NCI-H69 (cell line): ENCODE results near the gene MFSD12.
"Not testable (repeated sequence)": the region's sequence is repeated elsewhere in the genome, so short reads cannot be mapped to it uniquely, and the experiment has no call there.

ENCODE experiments used
- DNase-seq: peaks from one replicate; lab custom pipeline; 2025; lab: John Stamatoyannopoulos, UW

MFSD12 gene

DNA sequence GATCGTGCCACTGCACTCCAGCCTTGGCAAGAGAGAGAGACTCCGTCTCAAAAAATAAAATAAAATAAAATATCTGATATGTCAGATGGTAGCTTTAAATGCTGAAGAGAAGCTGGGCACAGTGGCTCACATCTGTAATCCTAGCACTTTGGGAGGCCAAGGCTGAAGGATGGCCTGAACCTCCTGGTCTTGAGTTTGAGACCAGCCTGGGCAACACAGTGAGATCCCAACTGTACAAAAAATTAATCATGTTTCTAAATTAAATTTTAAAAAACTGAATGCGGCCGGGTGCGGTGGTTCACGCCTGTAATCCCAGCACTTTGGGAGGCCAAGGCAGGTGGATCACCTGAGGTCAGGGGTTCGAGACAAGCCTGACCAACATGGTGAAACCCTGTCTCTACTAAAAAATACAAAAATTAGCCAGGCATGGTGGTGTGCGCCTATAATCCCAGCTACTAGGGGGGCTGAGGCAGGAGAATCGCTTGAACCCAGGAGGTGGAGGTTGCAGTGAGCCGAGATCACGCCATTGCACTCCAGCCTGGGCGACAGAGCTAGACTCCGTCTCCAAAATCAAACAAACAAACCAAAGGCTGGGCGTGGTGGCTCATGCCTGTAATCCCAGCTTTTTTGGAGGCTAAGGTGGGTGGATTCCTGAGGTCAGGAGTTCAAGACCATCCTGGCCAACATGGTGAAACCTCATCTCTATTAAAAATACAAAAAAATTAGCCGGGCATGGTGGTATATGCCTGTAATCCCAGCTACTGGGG lies 26.8 kb upstream of the MFSD12 start:
- DNase-seq: not testable (repeated sequence)

DNA sequence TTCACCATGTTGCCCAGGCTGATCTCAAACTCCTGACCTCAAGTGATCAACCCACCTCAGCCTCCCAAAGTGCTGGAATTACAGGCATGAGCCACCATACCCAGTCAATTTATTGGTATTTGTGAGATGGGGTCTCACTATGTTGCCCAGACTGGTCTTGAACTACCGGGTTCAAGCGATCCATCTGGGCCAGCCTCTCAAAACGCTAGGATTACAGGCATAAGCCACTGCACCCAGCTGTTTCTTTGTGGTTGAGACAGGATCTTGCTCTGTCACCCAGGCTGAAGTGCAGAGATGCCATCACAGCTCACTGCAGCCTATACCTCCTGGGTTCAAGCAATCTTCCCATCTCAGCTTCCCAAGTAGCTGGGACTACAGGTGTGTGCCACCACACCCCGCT lies 24.4 kb upstream of the MFSD12 start:
- not testable (repeated sequence) for DNase-seq

DNA sequence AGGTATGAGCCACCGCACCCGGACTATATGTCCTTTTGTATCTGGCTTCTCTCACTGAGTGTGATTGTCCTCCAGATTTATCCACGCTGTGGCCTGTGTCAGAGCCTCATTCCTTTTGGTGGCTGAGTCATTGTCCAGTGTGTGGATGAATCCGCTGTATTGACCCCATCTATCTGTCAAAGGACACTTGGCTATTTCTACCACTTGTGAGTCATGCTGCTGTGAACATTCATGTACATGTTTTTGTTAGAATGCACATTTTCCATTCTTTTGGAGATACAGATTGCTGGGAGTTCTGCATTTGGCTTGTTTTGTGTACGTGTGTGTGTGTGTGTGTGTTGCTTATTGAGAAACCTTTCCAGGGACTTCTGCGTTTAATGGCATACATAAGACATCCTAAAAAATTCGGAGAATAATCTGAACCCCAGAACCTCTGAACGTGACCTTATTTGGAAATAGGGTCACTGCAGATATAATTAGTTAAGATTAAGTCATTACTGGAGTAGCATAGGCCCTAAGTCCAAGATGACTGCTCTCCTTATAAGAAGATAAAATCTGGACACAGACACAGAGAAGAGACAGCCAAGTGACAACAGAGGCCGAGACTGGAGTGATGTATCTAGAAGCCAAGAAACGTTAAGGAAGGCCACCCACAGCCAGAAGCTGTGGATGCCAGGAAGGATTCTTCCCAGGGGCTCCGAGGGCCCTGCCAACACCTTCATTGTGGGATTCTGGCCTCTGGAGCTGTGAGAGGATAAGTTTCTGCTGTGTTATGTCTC lies 23.0 kb upstream of the MFSD12 start:
- no peak for DNase-seq

DNA sequence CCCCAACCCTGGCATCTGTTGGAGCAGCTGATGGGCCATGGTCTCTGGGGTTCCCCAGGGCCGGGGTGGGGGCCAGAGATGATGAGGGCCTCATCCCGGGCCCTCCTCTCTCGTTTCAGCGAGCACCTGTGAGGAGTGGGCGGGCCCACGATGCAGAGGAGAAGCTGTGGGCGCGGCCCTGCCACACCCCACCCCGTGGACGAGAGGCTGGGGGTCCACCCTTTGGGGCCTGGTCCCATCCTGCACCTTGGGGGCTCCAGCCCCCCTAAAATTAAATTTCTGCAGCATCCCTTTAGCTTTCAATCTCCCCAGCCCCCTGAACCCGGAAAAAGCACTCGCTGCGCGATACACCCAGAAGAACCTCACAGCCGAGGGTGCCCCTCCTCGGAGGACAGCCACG lies 21.0 kb upstream of the MFSD12 start:
- no peak for DNase-seq

DNA sequence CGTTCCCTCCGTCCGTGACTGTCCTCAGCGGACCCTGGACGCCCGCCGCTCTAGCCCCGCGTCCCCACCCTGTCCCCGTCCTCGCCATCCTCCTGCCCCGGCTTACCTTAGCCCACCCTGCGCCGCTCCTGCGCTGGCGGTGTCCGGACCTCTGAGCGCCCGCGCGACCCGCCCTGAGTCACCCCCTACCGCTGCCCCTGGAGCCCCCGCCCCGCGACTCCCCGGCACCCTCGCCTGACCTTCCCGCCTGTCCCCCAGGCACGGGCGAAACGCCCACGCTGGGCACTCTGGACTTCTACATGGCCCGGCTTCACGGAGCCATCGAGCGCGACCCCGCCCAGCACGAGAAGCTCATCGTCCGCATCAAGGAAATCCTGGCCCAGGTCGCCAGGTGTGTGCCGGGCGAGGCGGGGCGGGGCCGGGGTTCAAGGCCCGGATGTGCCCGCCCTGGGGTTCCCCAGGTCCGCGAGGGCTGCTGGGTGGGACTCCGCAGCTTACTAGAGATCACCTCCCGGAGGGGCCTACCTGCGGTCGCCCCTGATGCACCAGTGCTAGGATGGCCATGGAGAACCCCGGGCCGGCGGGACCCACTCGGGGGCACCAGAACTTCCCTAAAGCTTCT lies 20.4 kb upstream of the MFSD12 start:
- no peak for DNase-seq

DNA sequence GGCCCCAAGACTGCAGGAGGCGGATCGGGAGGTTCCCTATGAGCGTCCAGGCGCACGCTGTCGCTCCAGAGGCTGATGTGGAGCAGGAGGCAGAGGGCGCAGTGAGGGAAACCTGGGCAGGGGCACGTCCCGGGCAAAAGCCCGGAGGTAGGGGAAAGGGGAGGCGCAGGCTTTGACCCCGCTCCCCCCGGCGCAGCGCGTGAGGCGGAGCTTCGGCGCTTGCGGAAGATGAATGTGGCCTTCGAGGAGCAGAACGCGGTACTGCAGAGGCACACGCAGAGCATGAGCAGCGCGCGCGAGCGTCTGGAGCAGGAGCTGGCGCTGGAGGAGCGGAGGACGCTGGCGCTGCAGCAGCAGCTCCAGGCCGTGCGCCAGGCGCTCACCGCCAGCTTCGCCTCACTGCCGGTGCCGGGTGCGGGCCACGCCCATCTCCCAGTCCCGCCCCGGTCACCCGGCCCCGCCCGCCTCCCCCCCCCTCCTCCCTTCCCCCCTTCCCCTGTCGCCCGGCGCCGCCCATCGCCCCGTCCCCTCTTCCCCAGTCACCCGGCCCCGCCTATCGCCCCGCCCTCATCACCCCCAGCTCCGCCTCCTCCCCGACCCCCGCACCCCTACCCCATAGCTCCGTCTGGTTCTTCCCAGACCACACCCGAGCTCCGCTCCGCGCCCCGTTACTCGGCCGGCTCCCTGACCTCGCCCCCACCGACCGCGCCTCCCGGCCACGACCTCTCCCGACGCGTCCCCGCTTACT lies 19.5 kb upstream of the MFSD12 start:
- DNase-seq: peak; percentile 23

DNA sequence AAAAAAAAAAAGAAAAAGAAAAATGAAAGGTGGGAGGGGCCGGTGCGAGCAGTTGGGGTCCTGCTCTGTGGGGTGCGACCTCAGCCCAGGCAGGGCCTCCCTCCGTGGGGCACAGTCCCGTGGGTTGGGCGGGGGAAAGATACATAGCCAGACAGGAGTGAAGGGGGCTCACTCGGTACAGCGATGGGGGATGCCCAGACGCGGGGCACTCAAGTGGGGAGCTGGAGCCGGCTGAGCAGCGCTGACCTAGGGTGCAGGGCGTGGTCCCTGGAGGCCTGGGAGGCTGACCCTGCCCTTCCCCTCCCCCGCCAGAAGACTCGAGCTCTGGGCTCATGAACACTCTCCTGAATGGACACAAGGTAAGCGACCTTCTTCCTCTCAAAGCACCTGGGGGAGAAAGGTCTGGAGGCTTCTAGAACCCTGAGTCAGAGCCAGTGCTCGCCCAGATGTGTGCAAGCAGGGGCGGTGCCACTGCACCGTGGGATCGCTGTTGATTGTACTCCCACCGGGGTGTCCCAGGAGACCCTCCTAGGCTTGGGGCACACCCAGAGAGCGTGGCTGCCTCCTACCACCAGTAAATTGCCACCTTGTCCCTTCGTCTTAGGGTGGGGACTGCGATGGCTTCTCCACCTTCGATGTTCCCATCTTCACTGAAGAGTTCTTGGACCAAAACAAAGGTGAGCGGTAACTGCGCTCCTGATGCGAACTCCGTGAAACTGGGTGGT lies 18.7 kb upstream of the MFSD12 start:
- DNase-seq: no peak

DNA sequence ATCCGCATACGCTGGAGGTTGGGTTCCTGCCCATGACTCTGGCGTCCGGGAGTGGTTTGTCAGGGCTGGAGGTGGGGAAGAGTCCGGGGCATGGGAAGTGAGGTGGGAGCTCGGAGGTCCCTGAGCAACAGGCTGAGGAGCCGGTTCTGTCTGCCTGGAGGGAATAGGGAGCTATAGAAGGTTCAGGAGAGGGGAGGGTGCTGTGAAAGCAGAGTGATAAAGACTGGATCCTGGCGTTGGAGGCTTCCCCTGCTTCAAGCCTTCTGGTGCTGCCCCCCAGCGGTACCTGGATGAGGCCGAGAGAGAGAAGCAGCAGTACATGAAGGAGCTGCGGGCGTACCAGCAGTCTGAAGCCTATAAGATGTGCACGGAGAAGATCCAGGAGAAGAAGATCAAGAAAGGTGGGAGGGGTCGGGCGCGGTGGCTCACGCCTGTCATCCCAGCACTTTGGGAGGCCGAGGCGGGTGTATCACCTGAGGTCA lies 17.9 kb upstream of the MFSD12 start:
- peak; percentile 27 for DNase-seq

DNA sequence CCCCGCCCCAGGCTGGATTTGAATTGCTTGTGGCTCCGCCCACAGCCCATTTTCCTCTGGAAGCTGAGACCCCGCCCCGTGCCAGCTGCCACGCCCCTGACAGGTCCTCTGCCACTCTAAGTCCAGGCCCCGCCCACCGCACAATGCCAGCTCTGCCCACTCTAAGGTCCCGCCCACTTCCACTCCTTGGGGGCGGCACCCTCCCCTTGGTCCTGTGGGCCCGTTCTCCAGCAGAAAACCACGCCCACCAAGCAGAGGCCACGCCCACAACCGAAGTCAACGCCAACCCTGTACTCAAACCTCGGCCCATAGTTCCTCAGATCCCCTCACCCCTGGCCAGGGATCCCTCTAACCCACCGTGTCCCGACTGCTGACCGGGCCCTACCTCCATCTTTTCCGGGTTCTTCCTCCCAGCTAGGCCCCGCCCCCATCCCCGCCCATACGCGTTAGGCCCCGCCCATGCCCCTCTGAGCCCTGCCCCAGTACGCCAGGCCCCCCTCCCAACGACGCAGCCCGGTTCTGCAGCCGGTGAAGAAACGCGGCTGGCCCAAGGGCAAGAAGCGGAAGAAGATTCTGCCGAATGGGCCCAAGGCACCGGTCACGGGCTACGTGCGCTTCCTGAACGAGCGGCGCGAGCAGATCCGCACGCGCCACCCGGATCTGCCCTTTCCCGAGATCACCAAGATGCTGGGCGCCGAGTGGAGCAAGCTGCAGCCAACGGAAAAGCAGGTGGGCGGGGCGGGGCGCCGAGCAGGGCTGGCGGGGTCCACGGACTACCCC lies 16.7 kb upstream of the MFSD12 start:
- DNase-seq: peak; percentile 92

DNA sequence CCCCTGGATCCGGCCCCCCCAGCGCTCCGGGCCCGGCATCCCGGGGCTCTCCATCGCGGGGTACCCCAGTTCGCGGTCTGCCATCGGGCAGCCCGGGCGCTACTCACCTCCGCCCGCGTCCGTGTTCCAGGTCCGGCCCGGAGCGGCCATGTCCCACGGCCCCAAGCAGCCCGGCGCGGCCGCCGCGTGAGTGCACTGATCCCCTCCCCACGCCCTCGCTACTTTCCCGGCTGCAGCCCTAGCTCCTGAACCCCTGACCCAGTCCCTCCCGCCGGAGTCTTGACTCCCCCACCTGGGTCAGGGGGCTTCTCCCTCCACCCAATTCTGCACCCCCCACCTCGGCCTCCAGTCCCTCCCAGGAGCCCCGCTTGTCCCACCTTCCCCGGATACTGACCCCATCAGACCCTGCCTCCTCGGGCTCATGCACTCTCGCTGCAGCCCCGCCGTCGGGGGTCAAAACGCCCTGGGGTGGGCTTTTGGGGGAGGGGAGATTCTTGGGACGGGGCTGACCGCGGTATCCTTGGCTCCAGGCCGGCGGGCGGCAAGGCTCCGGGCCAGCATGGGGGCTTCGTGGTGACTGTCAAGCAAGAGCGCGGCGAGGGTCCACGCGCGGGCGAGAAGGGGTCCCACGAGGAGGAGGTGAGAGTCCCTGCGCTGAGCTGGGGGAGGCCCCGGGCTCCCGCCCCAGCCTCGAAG lies 15.9 kb upstream of the MFSD12 start:
- peak; percentile 65 for DNase-seq

DNA sequence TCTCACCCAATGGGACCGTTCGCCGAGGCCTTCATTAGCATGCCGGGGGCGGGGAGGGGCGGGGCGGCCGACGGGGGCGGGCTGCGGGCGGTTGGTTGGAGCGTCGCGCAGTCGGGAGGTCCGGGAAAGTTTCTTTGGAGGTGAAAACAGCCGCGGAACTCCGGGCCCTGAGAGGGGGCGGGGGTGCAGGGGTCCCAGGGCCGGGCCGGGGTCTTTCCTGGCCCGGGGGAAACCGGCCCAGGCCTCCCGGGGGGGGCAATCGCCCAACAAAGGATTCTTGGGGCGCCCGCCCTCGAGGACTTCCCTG lies 15.4 kb upstream of the MFSD12 start, which contains the start of gene HMG20B:
TSS of gene HMG20B (plus strand) at position 90 of the 307 bp plus-strand sequence. CDS start 366 bp downstream, outside the sequence.
- DNase-seq: no peak

DNA sequence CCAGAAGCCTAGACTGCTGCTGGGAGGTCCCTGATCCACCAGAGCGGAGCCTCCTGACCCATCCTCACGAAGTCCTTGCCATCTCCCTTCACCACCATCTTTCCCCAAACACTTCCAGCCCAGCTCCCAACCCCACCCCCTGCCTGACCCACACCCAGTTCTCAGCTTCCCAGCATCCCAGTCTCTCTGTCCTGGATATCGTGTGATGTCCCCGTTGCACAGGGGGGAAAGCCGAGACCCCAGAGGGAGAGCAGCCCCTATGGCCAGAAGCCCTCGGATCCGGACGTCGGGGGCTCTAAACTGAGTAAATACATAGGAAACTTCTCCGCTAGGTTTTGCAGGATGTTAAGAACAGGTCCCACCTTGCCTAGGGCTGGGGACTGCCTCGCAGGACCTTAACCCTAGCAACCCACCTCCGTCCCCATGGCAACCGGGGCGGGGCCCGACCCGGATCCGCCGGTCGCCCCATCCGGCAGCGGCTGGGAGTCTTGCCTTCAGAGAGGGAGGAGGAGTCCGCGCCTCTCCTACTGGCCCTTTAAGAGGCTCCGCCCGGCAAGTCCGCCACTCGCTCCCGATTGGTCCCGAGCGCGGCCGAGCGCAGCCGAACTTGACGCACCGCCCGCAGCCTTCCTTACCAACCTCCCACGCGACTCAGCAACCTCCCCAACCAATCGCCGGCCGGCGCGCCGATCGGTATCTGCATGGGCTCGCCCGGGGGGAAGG lies 14.9 kb upstream of the MFSD12 start:
- peak; percentile 100 for DNase-seq

DNA sequence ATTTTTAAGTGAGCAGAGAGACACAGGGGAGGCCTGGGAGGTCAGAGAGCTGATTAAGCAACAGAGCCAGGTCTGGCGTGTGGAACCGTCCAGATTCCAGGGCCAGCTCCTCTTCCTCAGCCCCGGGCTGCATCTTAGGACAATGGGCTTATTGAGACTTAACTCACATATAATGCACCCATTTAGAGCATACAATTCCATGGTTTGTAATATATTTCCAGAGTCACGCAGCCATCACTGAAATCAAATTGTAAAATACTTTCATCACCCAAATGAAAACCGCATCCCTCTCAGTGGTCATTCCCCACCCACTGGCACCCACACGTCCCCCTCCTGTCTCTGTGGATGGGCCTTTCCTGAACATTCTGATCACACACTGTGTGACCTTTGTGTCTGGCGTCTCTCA lies 13.2 kb upstream of the MFSD12 start:
- DNase-seq: peak; percentile 84

DNA sequence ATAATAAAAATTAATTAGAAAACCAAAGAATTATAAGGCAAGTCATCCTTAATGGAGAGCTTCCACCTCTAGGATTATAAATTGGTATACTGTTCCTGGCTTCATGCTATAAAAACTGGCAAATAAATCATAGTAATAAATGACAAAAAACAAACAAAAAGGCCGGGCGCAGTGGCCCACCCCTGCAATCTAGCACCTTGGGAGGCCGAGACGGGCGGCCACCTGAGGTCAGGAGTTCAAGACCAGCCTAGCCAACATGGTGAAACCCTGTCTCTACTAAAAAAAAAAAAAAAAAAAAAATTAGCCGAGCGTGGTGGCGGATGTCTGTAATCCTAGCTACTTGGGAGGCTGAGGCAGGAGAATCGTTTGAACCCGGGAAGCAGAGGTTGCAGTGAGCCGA lies 12.7 kb upstream of the MFSD12 start:
- DNase-seq: peak; percentile 94

DNA sequence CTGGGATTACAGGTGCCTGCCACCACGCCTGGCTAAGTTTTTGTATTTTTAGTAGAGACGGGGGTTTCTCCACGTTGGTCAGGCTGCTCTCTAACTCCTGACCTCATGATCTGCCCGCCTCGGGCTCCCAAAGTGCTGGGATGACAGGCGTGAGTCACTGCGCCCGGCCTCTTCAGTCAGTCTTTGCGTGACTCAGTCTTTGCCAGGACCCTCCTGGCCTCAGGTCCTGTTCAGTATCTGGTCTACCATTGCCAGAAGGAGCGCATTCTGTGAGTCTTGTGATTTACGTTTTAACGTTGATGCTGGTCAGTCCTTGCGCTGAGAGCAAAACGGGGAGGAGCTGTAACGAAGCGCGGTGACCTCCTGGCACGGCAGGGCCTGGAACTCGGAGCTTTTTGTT lies 7.8 kb upstream of the MFSD12 start:
- DNase-seq: no peak

DNA sequence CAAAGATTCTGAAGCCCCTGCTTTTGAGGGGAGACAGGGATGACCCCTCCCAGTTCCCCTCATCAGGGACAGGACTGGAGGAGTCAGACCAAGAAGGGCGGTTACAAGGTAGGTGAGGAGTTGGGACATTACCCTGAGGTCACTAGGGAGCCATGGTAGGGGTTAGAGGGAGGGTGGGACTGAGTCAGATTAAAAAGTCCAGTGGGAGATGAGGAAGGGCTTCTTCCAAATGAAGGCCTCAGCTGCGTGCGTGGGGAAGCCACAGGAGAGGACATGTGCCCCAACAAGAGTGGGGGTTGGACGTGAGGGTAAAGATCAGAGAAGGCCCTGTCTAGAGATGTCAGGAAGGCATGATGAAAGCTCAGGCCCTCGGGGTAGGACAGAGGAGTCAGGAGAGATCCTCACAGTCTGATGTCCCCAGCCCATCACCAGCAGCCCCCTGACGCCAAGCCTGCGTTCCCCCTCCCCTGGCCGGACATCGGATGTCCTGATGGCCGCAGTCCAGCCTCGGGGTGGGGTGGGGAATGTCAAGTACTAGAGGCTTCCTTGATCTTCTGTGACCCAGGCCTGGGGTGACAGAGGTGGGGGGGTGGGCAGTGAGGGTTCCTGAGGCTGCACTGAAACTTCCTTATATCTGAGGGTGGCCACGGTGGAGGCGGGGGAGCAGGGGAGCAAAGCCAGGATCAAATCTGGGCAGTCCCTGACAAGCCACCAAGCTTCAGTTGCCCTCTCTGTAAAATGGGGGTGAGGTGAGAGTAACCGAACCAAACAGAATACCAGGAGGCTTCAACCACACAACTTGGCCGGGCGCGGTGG lies 6.5 kb upstream of the MFSD12 start:
- DNase-seq: no peak

DNA sequence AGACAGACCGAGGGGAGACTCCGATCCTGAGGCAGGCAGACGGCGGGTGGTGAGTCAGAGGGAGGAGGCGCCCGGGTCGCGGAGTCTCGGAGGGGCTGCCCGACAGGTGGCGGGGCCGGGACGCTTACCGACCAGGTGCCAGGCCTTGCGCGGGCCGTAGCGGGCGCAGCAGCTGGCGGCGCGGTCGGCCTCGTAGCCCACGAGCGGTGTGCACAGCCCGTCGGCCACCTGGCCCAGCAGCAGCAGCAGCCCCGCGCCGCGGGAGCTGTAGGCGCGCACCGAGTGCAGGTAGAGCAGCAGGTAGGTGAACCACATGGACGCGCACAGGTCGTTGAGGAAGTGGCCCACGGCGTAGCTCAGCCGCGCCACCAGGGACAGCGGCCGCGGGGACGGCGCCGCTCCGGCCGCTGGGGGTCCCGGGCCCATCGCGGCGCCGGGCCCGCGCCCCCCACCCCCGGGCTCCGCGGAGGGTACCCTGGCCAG lies 367 bp downstream of the MFSD12 start:
- peak; percentile 69 for DNase-seq

DNA sequence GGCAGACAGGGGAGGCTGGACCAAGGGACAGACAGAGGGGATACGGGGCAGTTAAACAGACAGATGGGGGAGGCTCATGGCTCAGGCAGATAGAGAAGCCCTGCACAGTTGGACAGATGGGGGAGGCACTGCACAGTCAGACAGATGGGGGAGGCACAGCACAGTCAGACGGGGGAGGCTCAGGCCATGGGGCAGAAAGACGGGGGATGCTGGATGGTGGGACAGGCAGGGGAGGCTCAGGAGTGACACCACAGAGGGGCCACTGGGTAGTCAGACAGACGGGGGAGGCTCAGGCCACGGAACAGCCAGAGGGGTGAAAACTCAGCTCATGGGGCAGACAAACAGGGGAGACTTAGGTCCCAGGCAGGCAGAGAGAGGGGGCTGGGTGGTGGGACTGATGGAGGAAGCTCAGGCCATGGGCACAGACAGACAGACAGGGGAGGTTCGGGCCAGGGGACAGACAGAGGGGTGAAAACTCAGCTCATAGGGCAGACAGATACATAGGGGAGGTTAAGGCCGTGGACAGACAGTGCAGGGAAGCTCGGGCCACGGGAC lies 886 bp downstream of the MFSD12 start:
- no peak for DNase-seq
